GM19099 (cell line): ENCODE results near the gene STPG4.

Experiments used
- POLR2A ChIP-seq: IDR thresholded peaks from 3 replicates; pipeline ENCODE4 v1.6.1; 2011; ENCODE audit warnings: low read depth; ENCODE audit not compliant: insufficient read length; ENCODE audit errors: extremely low read depth

The STPG4 gene

GRCh38 chr2:47158576-47158975 is 3.5 kb upstream of the STPG4 start:
- TF ChIP-seq POLR2A: no peak

GRCh38 chr2:47152803-47153202 is 2.3 kb downstream of the STPG4 start:
- no peak for TF ChIP-seq POLR2A

GRCh38 chr2:47150175-47150574 is 4.9 kb downstream of the STPG4 start:
- no peak for TF ChIP-seq POLR2A

GRCh38 chr2:47147021-47147420 is 8.1 kb downstream of the STPG4 start:
- TF ChIP-seq POLR2A: no peak

- no peak for TF ChIP-seq POLR2A
Measured at GRCh38 chr2:47145466-47145865, 9.6 kb downstream of the STPG4 start.

- no peak for TF ChIP-seq POLR2A
Measured at GRCh38 chr2:47141520-47141919, 13.6 kb downstream of the STPG4 start.

GRCh38 chr2:47134386-47135090 is 20.6 kb downstream of the STPG4 start:
- TF ChIP-seq POLR2A: no peak

- TF ChIP-seq POLR2A: no peak
Measured at GRCh38 chr2:47133046-47133445, 22.1 kb downstream of the STPG4 start.

- no peak for TF ChIP-seq POLR2A
Measured at GRCh38 chr2:47129191-47129706, 25.9 kb downstream of the STPG4 start.

GRCh38 chr2:47128705-47129104 is 26.4 kb downstream of the STPG4 start:
- no peak for TF ChIP-seq POLR2A

GRCh38 chr2:47127862-47128543 is 27.1 kb downstream of the STPG4 start:
- TF ChIP-seq POLR2A: no peak

GRCh38 chr2:47126783-47127182 is 28.3 kb downstream of the STPG4 start:
- no peak for TF ChIP-seq POLR2A

- TF ChIP-seq POLR2A: no peak
Measured at GRCh38 chr2:47119001-47119400, 36.1 kb downstream of the STPG4 start.

GRCh38 chr2:47118581-47118980 is 36.5 kb downstream of the STPG4 start:
- no peak for TF ChIP-seq POLR2A

- no peak for TF ChIP-seq POLR2A
Measured at GRCh38 chr2:47112665-47113435, 42.3 kb downstream of the STPG4 start.
